Measurements from ENCODE around the gene GRIN2B.

GRIN2B gene

DNA sequence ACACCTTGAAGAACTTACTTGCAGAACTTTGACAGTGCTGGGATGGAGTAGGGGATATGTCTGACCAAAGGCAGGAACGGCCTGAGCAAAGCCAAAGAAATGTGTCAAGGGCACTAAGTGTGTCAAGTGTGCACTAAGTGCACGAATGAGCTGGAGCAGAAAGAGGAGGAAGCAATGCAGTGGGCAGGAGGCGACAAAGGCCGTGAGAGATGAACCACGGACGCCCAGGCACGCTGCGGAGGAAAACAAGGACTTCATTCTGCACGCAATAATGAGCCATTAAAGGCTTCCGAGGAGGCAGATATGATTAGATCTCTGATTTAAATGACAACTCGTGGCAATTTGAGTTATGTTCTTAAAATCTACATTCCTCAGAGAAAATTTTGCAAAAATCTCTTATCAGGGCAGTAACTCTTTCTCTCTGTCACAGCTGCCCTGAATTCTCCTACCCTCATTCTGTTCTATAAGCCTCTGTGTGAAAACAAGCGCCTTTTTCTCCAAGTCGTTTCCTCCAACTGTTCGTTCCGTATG is 25.3 kb downstream of the GRIN2B start:
- DNase-seq, result no peak

DNA sequence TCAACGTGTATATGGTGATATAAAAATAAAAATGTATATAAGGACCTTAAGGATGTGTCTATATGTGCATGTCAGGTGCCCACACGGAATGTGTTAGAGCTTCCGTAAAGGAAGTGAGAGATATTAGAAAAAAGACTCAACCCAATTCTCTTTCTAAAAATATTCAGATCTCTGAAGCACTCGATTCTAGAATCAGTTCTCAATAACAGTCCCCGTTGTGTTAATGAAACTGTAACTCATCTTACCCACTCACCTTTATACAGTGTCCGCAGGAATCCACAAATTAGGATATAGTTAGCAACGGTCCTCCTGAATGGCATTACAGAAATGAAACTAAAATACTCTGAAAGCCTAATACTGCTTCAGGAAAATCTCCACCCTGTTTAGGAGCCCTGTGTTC is 29.3 kb downstream of the GRIN2B start:
- no peak for DNase-seq

DNA sequence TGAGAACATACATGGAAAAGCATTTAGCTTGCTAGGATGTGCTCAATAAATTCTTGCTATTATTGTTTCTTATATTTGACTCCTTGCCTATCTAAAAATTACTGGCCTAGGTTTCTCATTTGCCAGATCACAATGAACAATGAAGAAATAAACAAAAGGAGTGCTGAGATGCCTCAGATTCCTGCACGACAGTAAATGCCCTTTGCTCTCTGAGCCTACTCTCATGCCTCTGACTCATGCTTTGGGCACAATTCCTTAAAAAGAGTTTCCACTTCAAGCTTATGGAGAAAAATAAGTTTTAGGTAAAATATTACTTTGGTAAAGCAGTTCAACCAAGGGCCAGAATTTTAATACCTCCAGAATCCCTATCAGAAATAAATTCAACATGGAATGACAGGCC is 30.9 kb downstream of the GRIN2B start:
- no peak for DNase-seq

DNA sequence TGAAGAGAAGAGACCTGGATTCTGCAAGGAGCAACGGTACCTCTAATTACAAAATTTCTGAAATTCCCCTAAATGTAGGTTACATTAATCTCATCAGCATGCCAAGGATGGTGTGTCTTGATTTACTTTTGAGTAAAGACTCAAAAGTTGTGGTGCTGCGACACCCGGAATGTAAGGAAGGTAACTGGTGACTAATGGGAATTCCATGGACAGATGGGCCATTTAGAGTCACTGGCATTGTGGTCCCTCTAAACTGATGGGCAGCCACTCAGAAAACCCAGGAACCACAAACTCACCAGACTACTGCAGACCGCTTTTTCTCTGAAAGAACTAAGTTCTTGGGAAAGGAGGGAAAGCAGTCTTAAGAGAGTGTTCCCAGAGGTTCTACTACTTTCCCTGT is 32.8 kb downstream of the GRIN2B start:
- DNase-seq, result no peak

DNA sequence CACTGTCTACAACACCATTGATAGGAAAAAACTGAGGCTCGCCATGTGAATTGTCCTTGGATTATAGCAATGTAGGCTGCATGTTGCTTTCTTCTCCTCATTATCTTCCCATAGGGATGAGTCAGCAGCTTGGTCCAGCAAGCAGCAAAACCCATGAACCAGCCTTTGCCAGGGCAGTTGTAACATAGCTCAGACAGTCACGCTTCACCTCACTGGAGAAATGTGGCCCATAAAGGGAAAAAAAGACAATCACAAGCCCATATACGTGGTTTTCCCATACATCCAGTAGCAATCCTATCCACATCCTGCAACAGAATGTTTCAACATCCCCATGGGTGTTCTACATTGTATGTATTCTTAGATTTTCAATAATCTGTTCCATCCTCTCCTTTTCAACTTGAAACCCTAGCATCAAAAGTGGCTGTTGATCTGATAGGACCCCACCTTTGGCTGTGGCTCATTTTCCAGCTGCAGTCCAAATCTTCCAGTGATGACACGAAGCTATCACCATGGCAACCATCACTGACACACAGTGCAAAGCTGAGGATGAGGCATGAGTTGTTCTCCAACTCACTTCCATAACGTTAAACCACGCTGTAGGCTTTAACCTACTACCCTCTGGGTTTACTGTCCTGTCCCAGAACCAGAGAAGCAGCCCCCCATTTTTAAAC is 34.0 kb downstream of the GRIN2B start:
- DNase-seq, result no peak

DNA sequence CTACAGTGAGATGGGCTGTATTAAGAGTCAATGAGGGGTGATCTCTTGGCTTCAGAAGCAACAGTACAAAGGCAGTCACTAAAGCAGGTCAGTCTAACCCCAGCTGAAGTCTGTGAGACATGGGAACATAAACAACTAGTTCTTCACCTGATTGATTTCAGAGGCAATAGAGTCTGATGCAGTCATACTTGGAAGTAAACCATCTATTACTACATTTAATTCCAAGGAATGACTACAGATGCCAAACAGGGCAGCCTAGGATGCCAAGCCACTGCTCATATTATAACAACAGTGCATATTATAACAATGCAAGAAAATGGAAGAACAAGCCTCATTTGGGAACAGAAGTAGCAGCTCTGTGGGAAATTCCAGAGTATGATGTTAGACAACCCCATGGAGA is 35.8 kb downstream of the GRIN2B start:
- no peak for DNase-seq

DNA sequence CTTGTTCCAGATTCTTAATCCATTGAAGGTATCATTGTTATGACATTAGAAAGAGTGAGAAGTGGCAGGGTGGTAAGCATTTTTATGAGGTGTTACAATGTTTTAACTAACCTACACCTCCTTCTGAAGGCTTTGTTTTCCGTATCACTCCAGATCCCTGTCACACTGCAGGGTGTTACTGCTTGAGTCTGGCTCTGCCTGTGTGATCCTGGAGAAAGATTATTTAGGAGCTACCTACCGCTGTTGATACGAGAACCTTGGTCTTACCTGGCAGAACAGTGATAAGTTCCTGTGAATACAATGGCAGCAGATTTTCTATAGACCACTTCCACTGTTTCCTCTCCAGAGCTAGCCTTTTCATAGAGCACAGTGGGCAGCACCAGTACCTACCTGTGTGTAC is 36.2 kb downstream of the GRIN2B start:
- DNase-seq, result no peak

DNA sequence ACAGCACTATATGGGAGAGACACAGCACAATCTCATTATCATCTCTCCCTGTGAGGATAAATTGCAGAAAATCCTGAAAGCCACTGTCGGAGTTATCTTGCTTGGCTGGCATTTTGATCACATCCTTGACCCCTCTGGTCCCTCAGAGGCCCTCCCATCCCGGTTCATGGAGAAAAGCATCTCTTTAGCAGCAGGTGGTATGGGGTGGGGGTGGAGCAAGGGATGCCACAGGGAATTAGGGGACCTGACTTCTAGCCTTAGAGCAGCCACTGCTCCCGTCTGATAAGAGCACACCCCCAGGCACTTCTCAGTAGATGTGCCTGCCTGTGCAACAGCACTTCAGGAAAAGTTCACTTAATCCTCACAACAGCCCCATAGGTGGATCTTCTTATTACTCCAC is 38.6 kb downstream of the GRIN2B start:
- DNase-seq, result no peak

DNA sequence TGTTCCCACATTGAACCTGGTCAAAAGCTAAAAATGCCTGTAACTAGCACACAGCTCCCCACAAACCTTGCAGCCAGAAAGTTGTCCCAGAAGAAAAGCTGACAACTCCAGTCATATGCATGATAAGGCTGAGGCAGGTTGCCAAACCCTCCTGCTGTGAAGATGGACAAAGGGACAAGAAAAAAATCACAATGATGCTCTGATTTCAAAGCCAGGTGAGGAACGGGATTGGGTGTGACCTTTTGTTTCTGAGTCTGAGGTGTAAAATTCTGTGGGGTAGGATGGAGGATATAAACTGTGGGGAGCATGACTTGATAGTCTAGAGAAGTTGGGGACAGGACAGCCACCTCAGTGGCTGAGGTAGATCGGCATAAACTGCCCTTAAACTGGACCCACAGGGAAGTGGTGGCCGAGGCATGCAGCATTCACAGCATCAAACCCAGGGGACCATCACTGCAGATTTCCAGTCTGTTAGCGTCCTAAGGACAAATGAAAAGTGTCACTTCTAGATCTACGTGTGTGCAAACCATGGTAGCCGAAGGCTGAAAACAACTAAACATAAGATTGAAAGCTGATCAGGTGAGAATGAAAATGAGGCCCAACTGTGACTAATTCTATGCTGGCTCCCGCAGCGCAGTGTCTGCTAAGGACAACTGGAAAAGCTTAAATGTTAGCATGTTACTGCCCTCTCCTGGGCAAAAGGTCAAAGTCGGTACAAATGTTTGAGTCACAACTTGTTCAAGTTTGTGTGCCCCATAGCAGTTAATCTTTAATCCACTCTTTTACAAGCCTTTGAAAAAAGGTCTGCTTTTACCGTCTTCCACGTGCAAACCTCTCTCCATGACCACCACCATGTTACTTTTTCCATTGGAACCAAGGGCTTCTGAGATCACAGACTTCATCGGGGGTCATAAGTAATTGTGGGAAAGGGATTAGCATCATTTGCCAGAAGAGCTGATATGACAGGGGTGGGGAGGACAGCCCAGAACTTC is 39.8 kb downstream of the GRIN2B start:
- DNase-seq, result peak; percentile 41

DNA sequence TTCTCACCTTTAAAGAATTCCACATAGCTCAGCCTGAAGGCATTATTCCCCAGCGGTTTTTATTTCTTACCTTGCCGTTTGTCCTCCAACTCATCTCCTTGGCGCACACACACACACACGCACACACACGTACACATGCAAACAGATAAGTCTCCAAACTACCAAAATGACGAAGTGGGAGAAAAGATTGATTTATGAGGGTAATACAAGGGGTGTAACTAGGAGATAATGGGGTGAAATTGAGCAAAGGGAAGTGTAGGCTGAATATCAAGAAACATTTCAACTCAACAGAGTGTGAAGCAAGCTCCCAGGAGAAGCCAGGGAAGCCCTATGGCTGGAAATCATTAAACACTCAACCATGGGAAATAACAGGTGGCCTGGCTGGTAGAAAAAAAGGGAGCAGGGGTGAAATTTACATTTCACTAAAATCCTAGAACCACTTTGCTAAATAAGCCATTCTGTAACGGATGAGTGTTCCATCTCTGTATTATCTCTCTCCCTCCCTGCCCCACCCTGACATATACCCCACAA is 41.0 kb downstream of the GRIN2B start:
- DNase-seq, result no peak

DNA sequence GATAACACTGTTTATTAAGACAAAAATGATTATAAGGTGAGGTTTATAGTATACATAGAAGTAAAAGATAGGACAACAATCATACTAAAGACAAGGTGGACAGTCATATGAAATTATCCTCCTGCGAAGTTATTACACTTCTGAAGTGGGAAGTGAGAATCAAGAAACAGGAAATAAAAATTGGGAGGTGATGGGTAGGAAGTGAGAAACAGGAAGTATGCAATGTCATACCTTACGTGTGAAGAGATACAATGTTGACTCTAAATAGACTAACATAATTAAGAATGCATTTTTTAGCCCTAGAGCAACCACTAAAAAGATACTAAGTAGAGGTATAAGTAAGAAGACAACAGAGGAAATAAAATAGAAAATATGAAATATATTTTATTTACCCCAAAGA is 43.7 kb downstream of the GRIN2B start:
- DNase-seq, result no peak

DNA sequence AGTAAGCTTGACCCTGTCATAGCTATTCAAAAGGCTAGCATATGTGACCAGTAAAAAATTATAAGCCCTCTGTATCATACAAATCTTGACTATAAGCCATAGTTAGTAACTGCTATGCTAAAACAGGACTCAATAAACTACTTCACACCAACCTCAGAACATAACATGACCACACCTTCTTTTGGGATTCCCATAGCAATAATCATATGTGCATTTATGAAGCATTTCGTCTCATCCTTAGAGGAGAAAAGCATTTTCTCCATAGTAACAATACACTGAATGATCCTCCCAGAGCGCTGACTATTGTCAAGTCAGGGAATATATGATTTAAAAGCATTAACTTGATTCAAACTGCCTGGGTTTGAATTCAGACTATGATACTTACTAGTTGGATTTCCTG is 46.2 kb downstream of the GRIN2B start:
- DNase-seq, result no peak

All from RPMI8226 (cell line).